Neural progenitor cell (in vitro differentiated cells): ENCODE results near the gene DTYMK. TPM values are rescaled to one million over a fixed set of nuclear protein-coding genes. Genes with fewer than 3 reads are reported as not detected.

Experiments
- DNase-seq: peaks from one replicate; pipeline ENCODE4 v3.0.0-alpha.2; 2016; ENCODE audit warnings: low spot score
- H2AFZ ChIP-seq: fragments of 200-600 bp; sonication (generic); replicated peaks from 2 replicates; pipeline ENCODE4 v1.6.1; 2016; ENCODE audit warnings: antibody characterized with exemption
- H3F3A ChIP-seq: fragments of 200-600 bp; sonication (generic); 2 replicates; pipeline ENCODE4 v1.6.1; 2016; ENCODE audit warnings: antibody characterized with exemption, low read depth
- H3K27ac ChIP-seq: fragments of 200-600 bp; sonication (generic); 2 replicates; pipeline ENCODE4 v1.5.1; 2016; ENCODE audit warnings: mild to moderate bottlenecking
- H3K27me3 ChIP-seq: fragments of 200-600 bp; sonication (generic); 2 replicates; pipeline ENCODE4 v1.6.1; 2016; ENCODE audit warnings: mild to moderate bottlenecking, moderate library complexity
- H3K36me3 ChIP-seq: fragments of 200-600 bp; sonication (generic); 2 replicates; pipeline ENCODE4 v1.5.1; 2016
- H3K4me1 ChIP-seq: fragments of 200-600 bp; sonication (generic); 2 replicates; pipeline ENCODE4 v1.6.1; 2016; ENCODE audit warnings: mixed run types
- H3K4me2 ChIP-seq: fragments of 200-600 bp; sonication (generic); 2 replicates; pipeline ENCODE4 v1.6.1; 2016
- H3K4me3 ChIP-seq: fragments of 200-600 bp; sonication (generic); 2 replicates; pipeline ENCODE4 v1.5.1; 2016
- H3K79me2 ChIP-seq: fragments of 200-600 bp; sonication (generic); 2 replicates; pipeline ENCODE4 v1.6.1; 2016; ENCODE audit warnings: low read depth
- H3K9ac ChIP-seq: fragments of 200-600 bp; sonication (generic); 2 replicates; pipeline ENCODE4 v1.6.1; 2016
- H3K9me3 ChIP-seq: fragments of 200-600 bp; sonication (generic); 2 replicates; pipeline ENCODE4 v1.5.1; 2016; ENCODE audit warnings: low read depth
- H4K20me1 ChIP-seq: fragments of 200-600 bp; sonication (generic); 2 replicates; pipeline ENCODE4 v1.6.1; 2016; ENCODE audit warnings: low read depth
- H3K27ac Mint-ChIP-seq: 3 replicates; pipeline ENCODE4 v1.8.0; 2021; ENCODE audit warnings: mixed read lengths
- H3K27me3 Mint-ChIP-seq: 2 replicates; pipeline ENCODE4 v1.8.0; 2022; ENCODE audit warnings: low read depth, mild to moderate bottlenecking, inconsistent platforms, moderate library complexity, mixed read lengths; ENCODE audit not compliant: insufficient read depth
- H3K36me3 Mint-ChIP-seq: 3 replicates; pipeline ENCODE4 v1.8.0; 2021; ENCODE audit warnings: mixed read lengths
- H3K4me1 Mint-ChIP-seq: 3 replicates; pipeline ENCODE4 v1.8.0; 2021; ENCODE audit warnings: mixed read lengths
- H3K4me3 Mint-ChIP-seq: 3 replicates; pipeline ENCODE4 v1.8.0; 2021; ENCODE audit warnings: mild to moderate bottlenecking, moderate library complexity, mixed read lengths
- H3K9me3 Mint-ChIP-seq: 3 replicates; pipeline ENCODE4 v1.8.0; 2020; ENCODE audit warnings: mixed read lengths
- CTCF ChIP-seq: fragments of 200-600 bp; sonication (generic); IDR thresholded peaks from 2 replicates; pipeline ENCODE4 v1.5.1; 2017; ENCODE audit warnings: antibody characterized with exemption, mild to moderate bottlenecking
- EZH2 ChIP-seq: fragments of 200-600 bp; sonication (generic); IDR thresholded peaks from 2 replicates; pipeline ENCODE4 v1.6.1; 2017; ENCODE audit warnings: antibody characterized with exemption, mild to moderate bottlenecking, moderate library complexity
- EZH2phosphoT487 ChIP-seq: fragments of 200-600 bp; sonication (generic); IDR thresholded peaks from 2 replicates; pipeline ENCODE4 v1.6.1; 2017; ENCODE audit warnings: antibody characterized with exemption
- total RNA-seq: library from RNA; depleted of rRNA; stranded (reverse); fragments of >200 nt; gene quantifications from 2 replicates; pipeline ENCODE4 v1.2.3, GENCODE V29; 2015; ENCODE audit warnings: low replicate concordance

The DTYMK gene
- total RNA-seq, 1 donor from 2014 or later, result 43.4 TPM

DNA sequence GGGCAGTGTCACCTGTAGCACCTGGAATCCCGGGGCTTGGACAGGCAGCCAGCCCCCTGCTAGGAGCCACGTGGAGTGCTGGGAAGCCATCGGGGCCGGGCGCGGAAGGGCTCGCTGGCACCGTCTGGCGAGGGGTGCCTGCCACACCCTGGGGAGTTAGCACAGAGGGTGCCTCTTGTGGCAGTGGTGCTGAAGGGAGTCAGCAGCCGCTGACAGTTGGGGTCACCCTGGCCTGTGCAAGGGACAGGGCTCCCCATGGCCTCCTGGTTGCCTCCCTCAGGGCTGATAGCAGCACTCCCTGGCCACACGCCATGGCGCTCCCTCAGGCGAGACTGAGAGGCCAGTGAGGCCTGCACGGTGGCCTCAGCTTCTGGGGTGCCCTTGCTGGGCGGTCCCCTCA is 33.9 kb upstream of the DTYMK start:
- Histone ChIP-seq H3K9ac (no peak overlapping the region), H3K4me2 (no peak overlapping the region), H4K20me1 (no peaks in the 10 kb centered on the region), H3K4me1 (no peaks in the 10 kb centered on the region), H3F3A (no peaks in the 10 kb centered on the region), H3K79me2 (no peaks in the 10 kb centered on the region), H3K9me3 (peaks cover 5% of the 10 kb centered on the region), H3K27me3 (no peaks in the 10 kb centered on the region), H3K36me3 (peaks cover 14% of the 10 kb centered on the region), H3K27ac (no peak overlapping the region), H3K4me3 (no peak overlapping the region), H2AFZ (no peak overlapping the region)
- TF ChIP-seq EZH2 (no peak), EZH2phosphoT487 (no peak), CTCF (no peak)
- Mint-ChIP-seq H3K36me3 (peaks cover 48% of the 10 kb centered on the region), H3K4me1 (no peaks in the 10 kb centered on the region), H3K9me3 (peaks cover 19% of the 10 kb centered on the region), H3K27ac (no peak overlapping the region), H3K27me3 (no peaks in the 10 kb centered on the region), H3K4me3 (no peak overlapping the region)
- no peak for DNase-seq

DNA sequence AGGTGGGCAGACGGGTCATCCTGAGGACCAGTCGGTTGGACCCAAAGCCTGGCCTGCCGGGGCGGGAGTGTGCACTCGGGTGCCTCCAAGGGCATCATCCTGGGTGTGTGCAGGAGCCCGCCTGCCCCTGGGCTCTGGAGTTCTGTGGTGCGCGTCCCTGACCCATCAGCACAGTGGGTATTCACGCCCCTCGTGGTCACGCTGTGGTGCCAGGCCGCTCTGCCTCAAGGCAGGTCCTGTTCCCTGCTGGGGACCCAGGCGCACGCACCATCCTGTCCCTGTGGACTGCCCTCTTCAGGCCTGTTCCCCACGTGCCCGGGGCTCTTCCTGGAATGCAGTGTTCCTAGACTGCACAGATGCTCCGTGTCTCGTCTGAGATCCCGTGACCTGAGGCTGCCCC is 33.5 kb upstream of the DTYMK start:
- H3K79me2 ChIP-seq, result no peaks in the 10 kb centered on the region
- no peak overlapping the region for H3K27ac Mint-ChIP-seq
- peaks cover 19% of the 10 kb centered on the region for H3K9me3 Mint-ChIP-seq
- no peaks in the 10 kb centered on the region for H3K27me3 Mint-ChIP-seq
- H3K4me3 ChIP-seq, result no peak overlapping the region
- no peaks in the 10 kb centered on the region for H3F3A ChIP-seq
- TF ChIP-seq EZH2 (no peak), CTCF (no peak), EZH2phosphoT487 (no peak)
- DNase-seq, result no peak
- no peaks in the 10 kb centered on the region for H3K4me1 ChIP-seq
- no peaks in the 10 kb centered on the region for H3K4me1 Mint-ChIP-seq
- H3K4me3 Mint-ChIP-seq, result no peak overlapping the region
- no peak overlapping the region for H3K9ac ChIP-seq
- peaks cover 5% of the 10 kb centered on the region for H3K9me3 ChIP-seq
- peaks cover 47% of the 10 kb centered on the region for H3K36me3 Mint-ChIP-seq
- no peak overlapping the region for H2AFZ ChIP-seq
- peaks cover 14% of the 10 kb centered on the region for H3K36me3 ChIP-seq
- no peaks in the 10 kb centered on the region for H3K27me3 ChIP-seq
- no peaks in the 10 kb centered on the region for H4K20me1 ChIP-seq
- no peak overlapping the region for H3K4me2 ChIP-seq
- H3K27ac ChIP-seq, result no peak overlapping the region

DNA sequence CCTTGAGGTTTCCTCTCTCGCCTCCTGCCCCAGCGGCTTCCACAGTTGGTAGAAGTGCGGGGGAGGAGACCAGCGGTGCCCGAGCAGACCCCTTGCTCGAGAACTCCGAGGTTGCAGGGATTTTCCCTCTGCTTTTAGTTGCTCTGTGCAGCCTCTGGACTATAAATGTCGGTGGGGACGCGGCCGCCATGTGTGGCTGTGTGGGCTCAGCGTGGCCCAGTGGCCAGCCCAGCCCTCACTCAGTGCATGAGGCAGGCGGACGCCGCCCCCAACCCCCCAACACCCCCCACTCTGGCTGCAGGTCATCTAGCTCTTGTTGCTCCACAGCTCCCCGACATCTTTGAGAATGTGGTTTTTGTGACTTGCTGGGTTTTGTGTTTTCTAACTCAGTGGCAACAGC is 32.5 kb upstream of the DTYMK start:
- H3K36me3 ChIP-seq, result peaks cover 14% of the 10 kb centered on the region
- no peaks in the 10 kb centered on the region for H3F3A ChIP-seq
- no peak overlapping the region for H3K4me2 ChIP-seq
- no peak overlapping the region for H3K27ac ChIP-seq
- Mint-ChIP-seq H3K4me3 (no peak overlapping the region), H3K27ac (no peak overlapping the region), H3K27me3 (no peaks in the 10 kb centered on the region), H3K9me3 (peaks cover 19% of the 10 kb centered on the region), H3K4me1 (no peaks in the 10 kb centered on the region), H3K36me3 (peaks cover 51% of the 10 kb centered on the region)
- no peak for DNase-seq
- H3K9ac ChIP-seq, result no peak overlapping the region
- H3K27me3 ChIP-seq, result no peaks in the 10 kb centered on the region
- no peaks in the 10 kb centered on the region for H3K79me2 ChIP-seq
- peaks cover 5% of the 10 kb centered on the region for H3K9me3 ChIP-seq
- H3K4me3 ChIP-seq, result no peak overlapping the region
- H2AFZ ChIP-seq, result no peak overlapping the region
- H3K4me1 ChIP-seq, result no peaks in the 10 kb centered on the region
- TF ChIP-seq EZH2 (no peak), CTCF (no peak)
- no peaks in the 10 kb centered on the region for H4K20me1 ChIP-seq
